HG03571 (cell line): ENCODE measurements around the gene BOK.
"Not testable (repeated sequence)": the region's sequence is repeated elsewhere in the genome, so short reads cannot be mapped to it uniquely, and the experiment has no call there.

ENCODE experiments used
- ATAC-seq: cut with Tn5 transposase; IDR thresholded peaks from one replicate; pipeline ENCODE4 v1.9.1; 2021; ENCODE audit not compliant: unreplicated experiment

BOK gene

GRCh38 chr2:241571821-241572620 lies 13.5 kb downstream of the BOK start:
- ATAC-seq, result no peak

- not testable (repeated sequence) for ATAC-seq
These were observed 14.5 kb downstream of the BOK start for GRCh38 chr2:241572915-241573651.

DNA sequence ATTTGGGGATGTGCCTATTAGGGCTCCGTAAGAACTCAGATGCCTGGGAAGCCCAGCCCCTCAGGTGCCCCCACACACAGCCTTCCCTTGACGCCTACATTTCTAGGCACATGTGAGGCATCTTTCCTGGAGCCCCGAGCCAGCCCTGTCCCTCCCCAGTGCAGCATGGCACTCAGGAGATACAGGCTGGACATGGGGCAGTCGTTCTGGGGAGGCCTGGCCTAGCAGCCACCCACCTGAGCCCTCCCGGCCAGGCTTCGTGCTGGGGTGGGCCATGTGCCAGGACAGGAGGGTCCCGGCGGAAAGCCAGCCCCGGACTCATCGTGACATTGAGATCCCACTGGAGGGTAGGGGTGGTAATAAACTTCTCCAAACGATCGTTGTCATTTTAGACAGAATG lies 15.2 kb downstream of the BOK start:
- ATAC-seq, result no peak

GRCh38 chr2:241574911-241575623 lies 16.5 kb downstream of the BOK start:
- ATAC-seq, result no peak

DNA sequence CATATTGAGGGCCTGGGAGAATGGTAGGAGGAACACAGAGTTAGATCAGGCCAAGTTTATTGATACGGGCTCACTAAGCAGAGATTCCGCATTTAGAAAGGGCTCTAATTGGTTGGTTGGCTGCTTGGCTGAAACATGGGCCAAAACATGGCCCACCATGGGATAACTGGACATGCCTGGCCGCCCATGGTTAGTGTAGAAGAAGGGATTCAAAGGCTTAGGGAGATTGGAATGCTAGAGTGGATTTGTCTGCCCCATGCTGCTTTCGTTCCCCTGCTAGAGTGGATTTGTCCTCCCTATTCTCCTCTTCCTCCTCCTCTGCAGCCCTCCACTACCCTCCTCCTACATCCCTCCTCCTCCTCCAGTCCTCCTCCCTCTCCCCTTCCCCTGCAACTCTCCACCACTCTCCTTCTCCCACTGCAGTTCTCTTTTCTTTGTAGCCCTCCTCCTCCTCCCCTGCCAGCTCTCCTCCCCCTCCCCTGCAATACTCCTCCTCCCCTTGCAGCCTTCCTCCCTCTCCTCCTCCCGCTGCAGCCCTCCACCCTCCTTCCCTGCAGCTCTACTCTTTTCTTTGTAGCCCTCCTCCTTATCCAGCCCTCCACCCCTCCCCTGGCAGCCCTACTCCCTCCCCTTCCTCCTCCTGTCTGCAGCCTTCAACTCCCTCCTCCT lies 17.2 kb downstream of the BOK start:
- no peak for ATAC-seq

DNA sequence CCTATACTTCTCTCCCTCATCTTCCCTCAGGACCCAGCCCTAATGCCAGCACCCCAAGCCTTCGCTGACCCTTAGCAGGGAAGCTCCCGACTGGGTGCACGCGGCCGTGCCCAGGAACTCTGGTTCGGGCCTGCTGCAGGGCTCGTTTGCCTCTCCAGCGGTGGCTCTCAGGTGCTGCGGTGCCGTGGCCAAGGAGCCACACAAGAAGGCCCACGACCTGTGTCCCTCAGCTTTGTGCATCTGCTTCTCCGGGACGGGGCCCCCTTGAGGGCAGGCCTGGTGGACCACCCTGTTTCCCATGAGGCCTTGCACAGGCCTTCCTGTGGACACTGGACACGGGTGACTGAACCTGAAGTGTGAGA lies 17.7 kb downstream of the BOK start:
- no peak for ATAC-seq

- ATAC-seq, result no peak
These were observed 19.0 kb downstream of the BOK start for GRCh38 chr2:241577413-241578122.

DNA sequence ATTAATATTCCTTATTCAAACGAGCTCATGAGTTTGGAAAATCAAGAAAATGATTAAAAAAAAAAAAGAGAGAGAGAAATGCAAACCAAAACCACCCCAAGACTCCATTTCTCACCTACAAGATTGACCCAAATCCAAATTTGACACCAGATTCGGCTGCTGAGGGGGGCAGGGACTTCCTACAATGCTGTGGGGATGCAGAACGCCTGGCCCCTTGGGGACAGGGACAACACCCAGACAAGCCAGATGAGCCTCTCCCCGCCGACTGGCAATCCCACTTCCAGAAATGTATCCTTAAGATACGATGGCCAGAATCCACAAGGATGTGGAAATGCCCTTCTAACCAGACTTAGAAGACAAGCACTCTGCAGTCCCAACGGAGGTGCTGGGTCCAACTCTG lies 20.7 kb downstream of the BOK start:
- no peak for ATAC-seq

GRCh38 chr2:241582328-241582727 lies 23.8 kb downstream of the BOK start:
- no peak for ATAC-seq

DNA sequence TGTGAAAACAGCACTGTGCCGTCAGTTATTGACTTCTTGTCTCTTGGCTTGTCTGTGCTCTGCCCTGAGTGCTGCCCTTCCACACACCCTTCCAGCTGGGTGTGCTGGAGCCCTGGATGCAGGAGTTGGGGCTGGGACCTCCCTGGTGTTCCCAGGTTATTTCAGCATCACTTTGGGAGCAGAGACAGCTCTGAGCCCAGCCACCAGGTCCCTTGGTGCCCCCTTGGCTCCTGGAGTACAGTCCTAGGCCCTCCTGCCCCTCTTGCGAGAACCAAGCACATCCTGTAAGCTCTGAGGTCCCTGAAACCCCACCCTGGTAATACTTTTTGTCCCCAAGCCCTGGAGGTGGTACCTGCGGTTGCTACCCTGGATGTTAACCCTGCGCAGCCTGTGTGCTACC lies 24.3 kb downstream of the BOK start:
- no peak for ATAC-seq

- ATAC-seq, result no peak
These were observed 25.9 kb downstream of the BOK start for GRCh38 chr2:241584436-241584835.

DNA sequence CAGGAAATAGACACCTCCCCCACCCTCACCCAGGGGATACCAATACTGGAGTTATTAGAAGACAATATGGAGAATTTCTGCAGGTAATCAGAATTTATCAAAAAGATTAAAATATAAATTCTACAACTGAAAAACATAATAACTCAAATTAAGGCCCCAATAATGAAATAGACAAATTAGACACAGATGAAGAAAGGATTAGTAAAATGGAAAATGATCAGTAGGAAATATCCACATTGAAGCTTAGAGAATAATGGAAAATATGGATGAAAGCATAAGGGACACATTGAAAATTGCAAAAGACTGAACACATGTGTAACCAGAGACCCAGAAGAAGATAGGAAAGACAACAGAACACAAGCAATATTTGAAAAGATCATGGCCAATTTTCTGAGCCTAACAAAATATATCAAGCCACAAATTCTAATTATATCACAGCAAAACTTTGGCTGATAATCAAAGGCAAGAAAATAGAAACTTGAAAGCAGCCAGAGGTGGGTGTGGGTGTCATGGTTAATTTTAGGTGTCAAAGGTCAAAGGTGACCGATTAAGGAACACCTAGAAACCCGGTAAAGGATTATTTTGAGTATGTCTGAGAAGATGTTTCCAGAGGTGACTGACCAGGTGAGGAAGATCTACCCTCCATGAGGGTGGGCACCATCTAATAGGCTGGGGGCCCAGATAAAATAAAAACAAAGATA lies 28.2 kb downstream of the BOK start:
- no peak for ATAC-seq

DNA sequence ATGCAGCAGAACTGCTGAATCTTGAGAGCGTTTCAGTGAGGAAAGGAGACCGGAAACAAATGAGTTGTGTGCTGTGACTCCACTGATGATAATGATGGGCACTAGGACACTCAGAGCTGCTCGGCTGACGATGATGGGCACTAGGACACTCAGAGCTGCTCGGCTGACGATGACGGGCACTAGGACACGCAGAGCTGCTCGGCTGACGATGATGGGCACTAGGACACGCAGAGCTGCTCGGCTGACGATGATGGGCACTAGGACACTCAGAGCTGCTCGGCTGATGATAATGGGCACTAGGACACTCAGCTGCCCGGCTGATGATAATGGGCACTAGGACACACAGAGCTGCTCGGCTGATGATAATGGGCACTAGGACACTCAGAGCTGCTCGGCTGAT lies 31.3 kb downstream of the BOK start:
- not testable (repeated sequence) for ATAC-seq

- not testable (repeated sequence) for ATAC-seq
These were observed 32.2 kb downstream of the BOK start for GRCh38 chr2:241590496-241591455.

- no peak for ATAC-seq
These were observed 33.7 kb downstream of the BOK start for GRCh38 chr2:241592126-241592845.

GRCh38 chr2:241593271-241593670 lies 34.7 kb downstream of the BOK start:
- ATAC-seq, result no peak

- ATAC-seq, result no peak
These were observed 37.1 kb downstream of the BOK start for GRCh38 chr2:241595600-241596140.

GRCh38 chr2:241597561-241597960 lies 39.0 kb downstream of the BOK start:
- no peak for ATAC-seq
